CMK (cell line): ENCODE measurements around the gene NLRC5.
"Not testable (repeated sequence)": the region's sequence is repeated elsewhere in the genome, so short reads cannot be mapped to it uniquely, and the experiment has no call there.

Experiments used
- DNase-seq: peaks from one replicate; pipeline ENCODE4 v3.0.0-alpha.2; 2010; ENCODE audit warnings: low read depth

The NLRC5 gene

GRCh38 chr16:57045694-57046381, 56.5 kb downstream of the NLRC5 start:
- no peak for DNase-seq

GRCh38 chr16:57048095-57048494, 58.7 kb downstream of the NLRC5 start:
- no peak for DNase-seq

GRCh38 chr16:57049678-57050077, 60.3 kb downstream of the NLRC5 start:
- no peak for DNase-seq

GRCh38 chr16:57051696-57052228, 62.4 kb downstream of the NLRC5 start:
- DNase-seq: no peak

GRCh38 chr16:57053206-57053605, 63.8 kb downstream of the NLRC5 start:
- no peak for DNase-seq

- no peak for DNase-seq
Measured at GRCh38 chr16:57054338-57054737, 65.0 kb downstream of the NLRC5 start.

GRCh38 chr16:57054771-57055170, 65.4 kb downstream of the NLRC5 start:
- DNase-seq: no peak

- no peak for DNase-seq
Measured at GRCh38 chr16:57055671-57056070, 66.3 kb downstream of the NLRC5 start.

GRCh38 chr16:57058291-57058861, 69.0 kb downstream of the NLRC5 start:
- no peak for DNase-seq

- no peak for DNase-seq
Measured at GRCh38 chr16:57060323-57061083, 71.1 kb downstream of the NLRC5 start.

GRCh38 chr16:57061084-57061905, 71.9 kb downstream of the NLRC5 start:
- DNase-seq: no peak

- no peak for DNase-seq
Measured at GRCh38 chr16:57062329-57062728, 73.0 kb downstream of the NLRC5 start.

GRCh38 chr16:57063189-57063588, 73.8 kb downstream of the NLRC5 start:
- DNase-seq: not testable (repeated sequence)

- no peak for DNase-seq
Measured at GRCh38 chr16:57064995-57065394, 75.6 kb downstream of the NLRC5 start.

- no peak for DNase-seq
Measured at GRCh38 chr16:57066625-57067024, 77.3 kb downstream of the NLRC5 start.

GRCh38 chr16:57067347-57067746, 78.0 kb downstream of the NLRC5 start:
- DNase-seq: no peak

GRCh38 chr16:57069053-57069452, 79.7 kb downstream of the NLRC5 start:
- no peak for DNase-seq

GRCh38 chr16:57069635-57070370, 80.4 kb downstream of the NLRC5 start:
- no peak for DNase-seq

- DNase-seq: no peak
Measured at GRCh38 chr16:57070424-57070823, 81.1 kb downstream of the NLRC5 start.

- not testable (repeated sequence) for DNase-seq
Measured at GRCh38 chr16:57071081-57071732, 81.8 kb downstream of the NLRC5 start.
